SH-SY5Y (cell line): Measurements from ENCODE around the gene GABRR3.

Source experiments
- GATA2 ChIP-seq: IDR thresholded peaks from 2 replicates; pipeline ENCODE4 v1.6.1; 2011; ENCODE audit warnings: mild to moderate bottlenecking, low read depth, low read length
- GATA3 ChIP-seq: IDR thresholded peaks from 2 replicates; pipeline ENCODE4 v1.6.1; 2011; ENCODE audit warnings: low read depth, mild to moderate bottlenecking, low read length, moderate library complexity

DNA sequence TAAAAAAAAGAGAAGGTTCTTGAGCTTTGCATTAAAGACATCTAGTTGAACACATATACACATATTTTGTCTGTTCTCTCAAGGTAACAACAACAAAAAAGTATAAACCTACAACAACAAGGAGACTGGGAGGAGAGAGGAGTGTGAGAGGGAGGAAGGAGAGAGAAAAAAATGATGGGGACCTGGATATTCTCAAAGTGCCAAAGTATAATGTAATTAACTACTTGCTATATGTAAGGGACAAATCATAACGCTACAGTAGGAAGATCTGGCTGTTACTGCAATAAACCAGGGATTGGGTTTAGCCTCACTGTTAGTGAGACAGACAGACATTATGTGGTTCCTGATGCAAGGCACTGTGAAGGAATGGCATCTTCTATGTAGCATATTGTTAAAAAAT lies 14.2 kb upstream of the GABRR3 start:
- no peak for TF ChIP-seq GATA2
- no peak for TF ChIP-seq GATA3
